Jurkat, Clone E6-1 (cell line): ENCODE measurements around the gene SLC22A12.

Source experiments
- DNase-seq: peaks from one replicate; pipeline ENCODE4 v3.0.0-alpha.2; 2011; ENCODE audit warnings: low read depth, low spot score
- H3K4me3 ChIP-seq: 2 replicates; pipeline ENCODE4 v1.5.1; 2011; ENCODE audit warnings: mild to moderate bottlenecking, low read length, control low read depth, moderate library complexity

The SLC22A12 gene

GRCh38 chr11:64561984-64562722, 28.9 kb upstream of the SLC22A12 start:
- H3K4me3 ChIP-seq, result no peak overlapping the region
- DNase-seq, result no peak

GRCh38 chr11:64562723-64563351, 28.2 kb upstream of the SLC22A12 start:
- DNase-seq, result no peak
- H3K4me3 ChIP-seq, result no peak overlapping the region

GRCh38 chr11:64563966-64564365, 27.1 kb upstream of the SLC22A12 start:
- no peak for DNase-seq

GRCh38 chr11:64564419-64564818, 26.6 kb upstream of the SLC22A12 start:
- DNase-seq, result no peak
- H3K4me3 ChIP-seq, result no peak overlapping the region

More at GRCh38 chr11:64563966-64564365, 27.1 kb upstream of the SLC22A12 start:
- no peak overlapping the region for H3K4me3 ChIP-seq

GRCh38 chr11:64564947-64565889, 25.8 kb upstream of the SLC22A12 start:
- DNase-seq, result no peak
- H3K4me3 ChIP-seq, result no peak overlapping the region

GRCh38 chr11:64566042-64566914, 24.7 kb upstream of the SLC22A12 start:
- peak overlapping the region; percentile 23 for H3K4me3 ChIP-seq
- DNase-seq, result peak; percentile 82

GRCh38 chr11:64566915-64567891, 23.8 kb upstream of the SLC22A12 start:
- no peak for DNase-seq
- peak overlapping the region; percentile 23 for H3K4me3 ChIP-seq

GRCh38 chr11:64568041-64568571, 22.9 kb upstream of the SLC22A12 start:
- DNase-seq, result no peak
- no peak overlapping the region for H3K4me3 ChIP-seq

GRCh38 chr11:64568584-64569140, 22.4 kb upstream of the SLC22A12 start:
- H3K4me3 ChIP-seq, result no peak overlapping the region
- no peak for DNase-seq

GRCh38 chr11:64569300-64569970, 21.6 kb upstream of the SLC22A12 start:
- no peak for DNase-seq
- no peak overlapping the region for H3K4me3 ChIP-seq

GRCh38 chr11:64570341-64570740, 20.7 kb upstream of the SLC22A12 start:
- DNase-seq, result no peak

GRCh38 chr11:64571050-64571409, 20.0 kb upstream of the SLC22A12 start:
- H3K4me3 ChIP-seq, result no peak overlapping the region
- DNase-seq, result no peak

More at GRCh38 chr11:64570341-64570740, 20.7 kb upstream of the SLC22A12 start:
- no peak overlapping the region for H3K4me3 ChIP-seq

GRCh38 chr11:64571410-64572091, 19.5 kb upstream of the SLC22A12 start:
- H3K4me3 ChIP-seq, result no peak overlapping the region
- DNase-seq, result no peak

GRCh38 chr11:64572143-64572542, 18.9 kb upstream of the SLC22A12 start:
- DNase-seq, result no peak
- H3K4me3 ChIP-seq, result no peak overlapping the region

- H3K4me3 ChIP-seq, result no peak overlapping the region
- no peak for DNase-seq
Observed at GRCh38 chr11:64577202-64577601, 13.8 kb upstream of the SLC22A12 start.

- no peak for DNase-seq
- no peak overlapping the region for H3K4me3 ChIP-seq
Observed at GRCh38 chr11:64580412-64580811, 10.6 kb upstream of the SLC22A12 start.
